HG02623 (cell line): ENCODE measurements around the gene PCDHGA10.
"Not testable (repeated sequence)": the region's sequence is repeated elsewhere in the genome, so short reads cannot be mapped to it uniquely, and the experiment has no call there.

ENCODE experiments used
- ATAC-seq: cut with Tn5 transposase; IDR thresholded peaks from one replicate; pipeline ENCODE4 v1.9.1; 2021; ENCODE audit warnings: moderate library complexity; ENCODE audit not compliant: unreplicated experiment

PCDHGA10 gene

GRCh38 chr5:141420855-141421488 is 8.2 kb downstream of the PCDHGA10 start, which contains the start of gene PCDHGA11:
Gene PCDHGA11 (plus strand): TSS chr5:141421051. CDS start chr5:141421228, 177 bp downstream.
- no peak for ATAC-seq

- no peak for ATAC-seq
Measured at GRCh38 chr5:141421489-141421855, 8.7 kb downstream of the PCDHGA10 start.

- no peak for ATAC-seq
Measured at GRCh38 chr5:141422742-141423291, 10.0 kb downstream of the PCDHGA10 start.

- ATAC-seq: no peak
Measured at GRCh38 chr5:141427783-141428426, 15.1 kb downstream of the PCDHGA10 start.

GRCh38 chr5:141430332-141431113 is 17.7 kb downstream of the PCDHGA10 start, which contains the start of gene PCDHGA12:
Gene PCDHGA12 (plus strand): TSS chr5:141430507. CDS start chr5:141430760, 253 bp downstream.
- ATAC-seq: peak; percentile 76

- peak; percentile 43 for ATAC-seq
Measured at GRCh38 chr5:141431286-141431685, 18.5 kb downstream of the PCDHGA10 start.

- not testable (repeated sequence) for ATAC-seq
Measured at GRCh38 chr5:141432308-141432707, 19.5 kb downstream of the PCDHGA10 start.

GRCh38 chr5:141432726-141433125 is 19.9 kb downstream of the PCDHGA10 start:
- ATAC-seq: not testable (repeated sequence)

GRCh38 chr5:141434006-141434405 is 21.2 kb downstream of the PCDHGA10 start:
- ATAC-seq: no peak

- ATAC-seq: no peak
Measured at GRCh38 chr5:141437221-141437620, 24.4 kb downstream of the PCDHGA10 start.

- no peak for ATAC-seq
Measured at GRCh38 chr5:141439411-141440141, 26.8 kb downstream of the PCDHGA10 start.

GRCh38 chr5:141440341-141440740 is 27.6 kb downstream of the PCDHGA10 start:
- no peak for ATAC-seq

GRCh38 chr5:141441571-141442170 is 28.9 kb downstream of the PCDHGA10 start:
- no peak for ATAC-seq

GRCh38 chr5:141465351-141465750 is 52.6 kb downstream of the PCDHGA10 start:
- no peak for ATAC-seq
